ENCODE results near the gene TP63.

The TP63 gene

DNA sequence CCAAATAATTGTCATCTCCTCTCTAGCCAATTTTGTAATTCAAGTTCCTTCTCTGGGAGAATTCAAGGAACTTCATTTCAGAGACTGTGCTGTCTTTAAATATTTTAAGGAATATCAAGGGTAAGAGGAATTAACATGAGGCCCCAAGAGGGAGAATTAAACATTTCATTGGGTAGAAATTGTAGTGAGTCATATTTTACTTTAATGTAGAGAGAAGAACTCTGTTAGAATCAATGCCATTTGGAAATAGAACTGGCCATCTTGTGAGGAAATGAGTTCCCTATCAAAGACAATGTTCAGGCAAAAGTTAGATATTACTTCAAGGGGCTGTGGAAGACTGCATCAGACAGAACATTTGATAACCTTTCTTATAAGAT lies 43.5 kb upstream of the TP63 start:
- H3K27ac ChIP-seq (replicated peaks), result no peak overlapping the region
- TF ChIP-seq POLR2AphosphoS5 (IDR thresholded peaks at IDR 0.05; ENCODE audit: low read depth) (no peak), GABPA (IDR thresholded peaks at IDR 0.05; ENCODE audit: low read depth) (no peak), SPI1 (IDR thresholded peaks at IDR 0.05; ENCODE audit: borderline replicate concordance, low read depth) (no peak)
- TF ChIP-seq, protein P1, sequence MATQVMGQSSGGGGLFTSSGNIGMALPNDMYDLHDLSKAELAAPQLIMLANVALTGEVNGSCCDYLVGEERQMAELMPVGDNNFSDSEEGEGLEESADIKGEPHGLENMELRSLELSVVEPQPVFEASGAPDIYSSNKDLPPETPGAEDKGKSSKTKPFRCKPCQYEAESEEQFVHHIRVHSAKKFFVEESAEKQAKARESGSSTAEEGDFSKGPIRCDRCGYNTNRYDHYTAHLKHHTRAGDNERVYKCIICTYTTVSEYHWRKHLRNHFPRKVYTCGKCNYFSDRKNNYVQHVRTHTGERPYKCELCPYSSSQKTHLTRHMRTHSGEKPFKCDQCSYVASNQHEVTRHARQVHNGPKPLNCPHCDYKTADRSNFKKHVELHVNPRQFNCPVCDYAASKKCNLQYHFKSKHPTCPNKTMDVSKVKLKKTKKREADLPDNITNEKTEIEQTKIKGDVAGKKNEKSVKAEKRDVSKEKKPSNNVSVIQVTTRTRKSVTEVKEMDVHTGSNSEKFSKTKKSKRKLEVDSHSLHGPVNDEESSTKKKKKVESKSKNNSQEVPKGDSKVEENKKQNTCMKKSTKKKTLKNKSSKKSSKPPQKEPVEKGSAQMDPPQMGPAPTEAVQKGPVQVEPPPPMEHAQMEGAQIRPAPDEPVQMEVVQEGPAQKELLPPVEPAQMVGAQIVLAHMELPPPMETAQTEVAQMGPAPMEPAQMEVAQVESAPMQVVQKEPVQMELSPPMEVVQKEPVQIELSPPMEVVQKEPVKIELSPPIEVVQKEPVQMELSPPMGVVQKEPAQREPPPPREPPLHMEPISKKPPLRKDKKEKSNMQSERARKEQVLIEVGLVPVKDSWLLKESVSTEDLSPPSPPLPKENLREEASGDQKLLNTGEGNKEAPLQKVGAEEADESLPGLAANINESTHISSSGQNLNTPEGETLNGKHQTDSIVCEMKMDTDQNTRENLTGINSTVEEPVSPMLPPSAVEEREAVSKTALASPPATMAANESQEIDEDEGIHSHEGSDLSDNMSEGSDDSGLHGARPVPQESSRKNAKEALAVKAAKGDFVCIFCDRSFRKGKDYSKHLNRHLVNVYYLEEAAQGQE (IDR thresholded peaks at IDR 0.05; ENCODE audit: insufficient replicate concordance, low read depth), result no peak
- TF ChIP-seq, protein P2, sequence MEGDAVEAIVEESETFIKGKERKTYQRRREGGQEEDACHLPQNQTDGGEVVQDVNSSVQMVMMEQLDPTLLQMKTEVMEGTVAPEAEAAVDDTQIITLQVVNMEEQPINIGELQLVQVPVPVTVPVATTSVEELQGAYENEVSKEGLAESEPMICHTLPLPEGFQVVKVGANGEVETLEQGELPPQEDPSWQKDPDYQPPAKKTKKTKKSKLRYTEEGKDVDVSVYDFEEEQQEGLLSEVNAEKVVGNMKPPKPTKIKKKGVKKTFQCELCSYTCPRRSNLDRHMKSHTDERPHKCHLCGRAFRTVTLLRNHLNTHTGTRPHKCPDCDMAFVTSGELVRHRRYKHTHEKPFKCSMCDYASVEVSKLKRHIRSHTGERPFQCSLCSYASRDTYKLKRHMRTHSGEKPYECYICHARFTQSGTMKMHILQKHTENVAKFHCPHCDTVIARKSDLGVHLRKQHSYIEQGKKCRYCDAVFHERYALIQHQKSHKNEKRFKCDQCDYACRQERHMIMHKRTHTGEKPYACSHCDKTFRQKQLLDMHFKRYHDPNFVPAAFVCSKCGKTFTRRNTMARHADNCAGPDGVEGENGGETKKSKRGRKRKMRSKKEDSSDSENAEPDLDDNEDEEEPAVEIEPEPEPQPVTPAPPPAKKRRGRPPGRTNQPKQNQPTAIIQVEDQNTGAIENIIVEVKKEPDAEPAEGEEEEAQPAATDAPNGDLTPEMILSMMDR (IDR thresholded peaks at IDR 0.05; ENCODE audit: insufficient read depth, low read length), result no peak
- DNase-seq (ENCODE audit: low read depth in 1 of 2, low spot score in 1 of 2), result no peak
- H3K4me3 ChIP-seq (replicated peaks; ENCODE audit: insufficient read depth, low read length), result no peak overlapping the region
- H3K27me3 ChIP-seq (ENCODE audit: insufficient read depth, poor library complexity, severe bottlenecking), result no peaks in the 10 kb centered on the region

DNA sequence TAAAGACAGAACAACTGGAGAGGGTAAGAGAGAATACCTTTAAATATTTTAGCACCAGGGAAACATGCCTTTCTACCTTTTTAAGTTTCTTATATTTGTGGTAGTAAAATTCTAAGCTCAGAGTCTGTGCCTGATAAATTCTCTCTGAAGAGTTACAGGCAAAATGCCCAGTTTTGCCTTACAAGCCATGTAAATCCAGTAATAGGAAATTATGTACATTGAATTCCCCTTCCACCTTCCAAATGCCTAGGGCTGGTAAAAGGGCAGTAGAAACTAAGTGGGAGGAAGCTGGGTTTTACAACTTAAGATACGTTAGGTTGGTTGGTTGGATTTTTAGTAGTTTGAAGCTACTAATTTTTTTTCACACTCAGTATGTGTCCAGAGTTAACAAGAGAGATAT lies 43.1 kb upstream of the TP63 start:
- TF ChIP-seq, protein P2 (IDR thresholded peaks at IDR 0.05; ENCODE audit: insufficient read depth, low read length), result no peak
- TF ChIP-seq POLR2AphosphoS5 (IDR thresholded peaks at IDR 0.05; ENCODE audit: low read depth), result no peak
- TF ChIP-seq, protein P1 (IDR thresholded peaks at IDR 0.05; ENCODE audit: insufficient replicate concordance, low read depth), result no peak
- Histone ChIP-seq H3K4me3 (replicated peaks; ENCODE audit: insufficient read depth, low read length) (no peak overlapping the region), H3K27me3 (ENCODE audit: insufficient read depth, poor library complexity, severe bottlenecking) (no peaks in the 10 kb centered on the region), H3K27ac (replicated peaks) (no peak overlapping the region)
- DNase-seq (ENCODE audit: low read depth in 1 of 2, low spot score in 1 of 2), result no peak

DNA sequence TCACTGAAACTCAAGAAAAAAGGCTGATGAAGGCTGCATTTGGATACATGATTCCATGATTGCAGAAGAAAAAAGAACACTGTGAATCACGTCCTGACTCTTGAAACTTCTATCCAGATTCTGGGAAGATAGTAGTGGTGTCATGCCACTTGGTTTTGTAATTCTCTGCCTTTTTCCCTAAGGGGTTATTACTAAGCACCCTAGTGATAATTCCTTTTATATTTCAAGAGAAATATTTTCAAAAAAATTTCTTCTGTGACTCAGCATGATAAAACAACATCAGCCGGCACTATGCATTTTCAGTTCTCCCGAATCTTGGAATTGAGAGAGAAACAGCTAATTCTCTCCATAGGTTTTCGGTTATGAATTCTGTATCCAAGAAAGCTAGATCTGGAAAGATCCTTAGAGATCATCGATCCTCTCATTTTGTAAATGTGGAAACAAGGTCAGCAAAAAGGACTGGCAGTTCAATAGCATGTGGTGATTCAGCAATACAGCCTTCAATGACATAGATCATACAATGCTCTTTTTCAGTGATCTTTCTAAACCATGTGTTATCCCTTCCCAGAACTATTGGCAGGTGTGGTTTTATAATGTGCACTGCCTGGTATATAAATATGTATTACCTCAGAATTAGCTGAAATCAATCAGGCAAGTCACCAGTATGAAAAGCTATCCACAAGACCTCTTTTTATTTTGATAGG lies 42.6 kb upstream of the TP63 start:
- TF ChIP-seq POLR2AphosphoS5 (IDR thresholded peaks at IDR 0.05; ENCODE audit: low read depth) (no peak), SPI1 (IDR thresholded peaks at IDR 0.05; ENCODE audit: borderline replicate concordance, low read depth) (no peak)
- TF ChIP-seq, protein P2 (IDR thresholded peaks at IDR 0.05; ENCODE audit: insufficient read depth, low read length), result no peak
- Histone ChIP-seq H3K4me3 (replicated peaks; ENCODE audit: insufficient read depth, low read length) (no peak overlapping the region), H3K27me3 (ENCODE audit: insufficient read depth, poor library complexity, severe bottlenecking) (no peaks in the 10 kb centered on the region), H3K27ac (replicated peaks) (no peak overlapping the region)
- DNase-seq (ENCODE audit: low read depth in 1 of 2, low spot score in 1 of 2), result no peak

DNA sequence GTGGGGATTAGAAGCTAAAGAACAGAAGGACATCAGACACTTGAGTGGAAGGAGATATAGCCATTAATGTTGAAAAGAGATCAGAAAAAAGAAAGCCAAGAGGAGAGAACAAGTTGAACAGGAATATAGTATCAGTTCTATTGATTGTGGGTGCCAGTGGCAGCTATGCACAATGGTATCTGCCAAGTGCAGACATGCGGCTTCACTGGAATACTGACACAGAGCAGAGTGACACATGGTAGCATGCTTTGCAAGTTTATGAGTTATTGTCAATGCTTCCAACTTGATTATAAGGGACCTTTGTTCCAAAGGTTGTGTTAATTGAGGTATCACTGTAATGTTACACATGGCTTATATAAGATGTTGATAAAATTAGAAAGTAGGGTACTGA lies 42.0 kb upstream of the TP63 start:
- Histone ChIP-seq H3K27me3 (ENCODE audit: insufficient read depth, poor library complexity, severe bottlenecking) (no peaks in the 10 kb centered on the region), H3K4me3 (replicated peaks; ENCODE audit: insufficient read depth, low read length) (no peak overlapping the region), H3K27ac (replicated peaks) (no peak overlapping the region)
- TF ChIP-seq, protein P1 (IDR thresholded peaks at IDR 0.05; ENCODE audit: insufficient replicate concordance, low read depth), result no peak
- TF ChIP-seq SPI1 (IDR thresholded peaks at IDR 0.05; ENCODE audit: borderline replicate concordance, low read depth), result no peak
- TF ChIP-seq, protein P2 (IDR thresholded peaks at IDR 0.05; ENCODE audit: insufficient read depth, low read length), result no peak
- TF ChIP-seq GABPA (IDR thresholded peaks at IDR 0.05; ENCODE audit: low read depth), result no peak
- no peak for TF ChIP-seq POLR2AphosphoS5 (IDR thresholded peaks at IDR 0.05; ENCODE audit: low read depth)
- DNase-seq (ENCODE audit: low read depth in 1 of 2, low spot score in 1 of 2), result no peak
